Epidermal melanocyte (primary cell): ENCODE data around the gene ADGRD1.
"Not testable (repeated sequence)": the region's sequence is repeated elsewhere in the genome, so short reads cannot be mapped to it uniquely, and the experiment has no call there.

Experiments
- DNase-seq: peaks from one replicate; pipeline ENCODE4 v3.0.0; 2011; ENCODE audit warnings: low spot score; ENCODE audit not compliant: insufficient read length

Gene ADGRD1

DNA sequence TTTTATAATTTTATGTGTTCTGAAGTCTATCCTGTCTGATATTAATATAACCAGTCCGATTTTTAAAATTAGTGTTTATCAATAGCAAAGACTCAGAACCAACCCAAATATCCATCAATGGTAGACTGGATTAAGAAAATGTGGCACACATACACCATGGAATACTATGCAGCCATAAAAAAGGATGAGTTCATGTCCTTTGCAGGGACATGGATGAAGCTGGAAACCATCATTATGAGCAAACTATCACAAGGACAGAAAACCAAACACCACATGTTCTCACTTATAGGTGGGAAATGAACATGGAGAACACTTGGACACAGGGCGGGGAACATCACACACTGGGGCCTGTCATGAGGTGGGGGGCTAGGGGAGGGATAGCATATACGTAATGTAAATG, 16.2 kb upstream of the ADGRD1 start:
- DNase-seq, result not testable (repeated sequence)

DNA sequence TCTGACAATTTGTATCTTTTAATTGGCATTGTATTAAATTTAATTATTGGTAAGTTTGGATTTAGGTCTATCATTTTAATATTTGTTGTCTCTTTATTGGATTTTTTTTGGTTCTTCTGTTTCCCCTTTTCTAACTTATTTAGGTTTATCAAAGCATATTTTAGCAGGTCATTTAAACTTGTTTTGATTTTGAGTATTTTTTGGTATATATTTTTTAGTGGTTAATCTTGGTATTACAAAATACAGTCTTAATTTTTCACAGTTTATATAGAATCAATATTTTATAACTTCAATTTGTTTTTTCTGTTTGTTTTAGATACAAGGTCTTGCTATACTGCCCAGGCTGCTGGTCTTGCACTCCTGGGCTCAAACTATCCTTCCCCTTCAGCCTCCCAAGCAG, 15.5 kb upstream of the ADGRD1 start:
- no peak for DNase-seq

DNA sequence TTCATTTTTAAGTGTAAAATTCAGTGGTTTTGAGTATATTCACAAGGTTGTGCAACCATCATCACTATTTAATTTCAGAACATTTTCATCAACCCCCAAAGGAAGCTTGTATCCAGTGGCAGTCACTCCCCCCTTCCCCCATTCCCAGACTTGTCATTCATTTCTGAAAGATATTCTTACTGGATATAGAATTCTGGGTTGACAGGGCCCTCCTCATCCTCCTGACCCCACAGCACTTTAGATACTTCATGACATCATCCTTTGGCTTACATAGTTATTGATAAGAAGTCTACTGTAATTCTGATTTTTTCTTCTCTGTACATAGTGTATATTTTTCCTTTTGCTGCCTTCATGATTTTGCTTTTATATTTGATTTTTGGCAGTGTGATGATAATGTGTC, 8.8 kb upstream of the ADGRD1 start:
- no peak for DNase-seq

DNA sequence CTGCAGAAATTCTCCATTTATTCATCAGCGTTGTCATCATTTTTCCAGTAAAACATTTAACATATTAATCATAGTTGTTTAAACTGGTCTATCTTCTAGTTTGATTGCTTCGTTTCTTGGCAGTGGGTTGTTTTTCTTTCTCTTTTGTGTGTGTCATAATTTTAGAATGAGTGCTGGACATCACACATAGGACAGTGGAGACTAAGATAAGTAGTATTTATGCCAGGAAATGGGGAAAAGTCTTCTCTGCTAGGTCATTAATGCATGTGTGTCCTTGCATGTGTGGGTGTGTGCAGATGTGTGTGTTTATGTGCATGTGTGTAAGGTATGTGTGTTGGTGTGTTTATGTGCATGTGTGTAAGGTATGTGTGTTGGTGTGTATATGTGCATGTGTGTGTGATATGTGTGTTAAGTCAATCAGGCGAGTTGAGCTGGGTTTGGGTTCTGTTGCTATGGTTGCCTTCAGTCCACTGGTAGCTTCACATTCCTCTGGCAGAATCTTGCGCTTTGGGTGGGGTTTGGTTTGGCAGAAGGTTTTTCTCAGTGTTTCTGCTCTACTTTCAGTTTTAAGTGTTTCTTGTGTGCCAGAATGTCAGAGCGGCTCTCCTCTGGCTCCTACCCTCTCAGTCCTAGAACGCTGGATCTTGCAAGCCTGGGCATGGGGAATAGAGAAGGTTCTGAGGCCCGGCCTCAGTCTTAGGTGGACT, 7.8 kb upstream of the ADGRD1 start:
- no peak for DNase-seq

DNA sequence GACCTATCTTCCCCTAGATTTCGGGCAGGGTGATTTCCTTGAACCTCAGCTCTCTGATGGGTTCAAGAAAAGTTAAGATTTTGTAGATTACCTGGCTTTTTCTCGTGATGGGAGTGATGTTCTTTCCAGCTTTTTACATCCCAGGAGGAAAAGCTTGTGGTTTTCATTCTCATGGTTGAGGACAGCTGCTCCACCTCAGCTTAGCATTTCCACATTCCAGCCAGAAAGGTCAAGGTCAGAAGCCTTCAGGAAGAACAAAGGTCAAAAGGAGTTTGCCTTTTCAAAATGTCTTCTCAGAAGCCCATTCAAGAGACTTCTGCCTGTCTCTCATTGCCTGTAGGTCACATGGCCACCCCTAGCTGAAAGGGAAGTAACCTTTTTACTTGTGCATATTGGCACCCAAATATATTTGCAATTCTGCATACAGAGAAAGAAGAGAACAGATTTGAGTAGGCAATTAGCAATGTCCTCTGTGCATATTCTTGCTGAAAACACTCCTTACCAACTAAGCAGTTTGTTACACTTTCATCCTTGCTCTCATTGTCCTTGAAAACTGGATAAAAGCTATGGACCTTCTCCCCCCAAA, 6.6 kb upstream of the ADGRD1 start:
- DNase-seq, result no peak

DNA sequence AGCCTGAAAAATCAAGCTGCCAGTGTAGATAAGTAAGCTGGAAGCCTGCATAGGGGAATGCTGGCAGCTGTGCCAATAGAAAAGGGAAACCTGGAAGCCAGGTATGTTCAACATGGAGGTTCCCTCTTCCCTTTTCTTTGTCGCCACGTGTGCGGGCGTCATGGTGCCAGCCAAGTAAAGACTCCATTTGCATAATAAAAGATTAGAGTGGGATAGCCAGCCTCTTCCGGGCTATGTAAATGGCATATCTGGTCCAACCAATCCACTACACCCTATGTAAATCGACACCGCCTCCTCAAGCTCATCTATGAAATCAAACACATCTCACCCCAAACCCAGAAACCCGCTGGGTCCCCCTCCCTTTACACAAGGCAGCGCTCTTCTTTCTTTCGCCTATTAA, 5.6 kb upstream of the ADGRD1 start:
- DNase-seq, result no peak

DNA sequence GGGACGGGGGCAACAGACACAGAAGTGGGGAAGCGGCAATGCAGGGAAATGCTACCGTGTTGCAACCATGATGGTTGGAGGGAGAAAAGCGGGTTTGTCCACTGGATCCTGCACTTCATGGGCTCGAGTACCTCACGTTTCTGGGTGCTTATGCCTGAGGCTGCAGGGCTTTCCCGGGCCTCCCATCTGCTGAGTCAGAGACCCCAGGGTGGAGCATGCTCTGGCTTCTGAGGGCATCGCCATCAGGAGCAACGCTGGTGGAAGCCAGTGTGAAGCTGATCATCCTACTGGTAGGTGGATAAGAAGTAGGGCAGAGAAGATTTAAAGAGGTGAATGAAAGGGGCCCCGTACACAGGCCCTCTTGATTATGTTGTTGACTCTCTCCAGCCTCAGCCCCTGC, 5.0 kb upstream of the ADGRD1 start:
- DNase-seq, result no peak

DNA sequence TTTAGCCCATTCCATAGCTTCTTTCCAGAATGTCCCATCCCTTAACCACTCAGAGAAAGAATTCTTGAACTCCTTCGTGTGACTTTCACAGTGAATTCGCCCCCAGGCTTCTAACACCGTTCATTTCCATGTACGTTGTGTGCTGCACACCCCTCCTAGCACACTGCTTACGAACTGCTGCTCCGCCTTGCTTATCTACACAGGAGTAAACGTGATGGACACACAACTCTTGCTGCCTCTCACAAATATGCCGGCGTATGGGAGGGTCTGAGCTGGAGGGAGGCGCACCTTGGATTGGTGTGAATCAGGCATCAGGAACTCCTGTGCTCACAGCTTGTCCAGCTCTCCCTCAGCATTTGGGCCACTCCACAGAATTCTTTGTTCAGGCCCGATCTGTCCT, 3.9 kb upstream of the ADGRD1 start:
- DNase-seq, result no peak

DNA sequence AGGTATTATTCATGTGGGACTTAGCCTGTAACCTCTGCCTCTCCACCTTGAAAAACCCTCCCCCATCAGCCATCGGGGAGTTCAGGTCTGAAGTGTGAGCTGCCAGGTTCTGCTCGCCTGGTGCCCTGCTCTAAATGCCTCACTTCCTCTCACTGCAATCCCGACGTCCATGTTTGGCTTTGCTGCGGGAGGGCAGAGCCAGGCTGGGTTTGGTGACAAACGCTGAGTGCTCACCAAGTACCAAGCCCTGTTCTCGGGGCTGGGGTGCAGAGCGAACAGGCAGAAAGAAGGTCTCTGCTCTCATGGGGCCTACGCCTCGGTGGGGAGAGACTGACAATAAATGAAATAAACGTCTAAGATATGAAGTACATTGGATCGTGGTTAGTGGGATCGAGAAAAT, 2.1 kb upstream of the ADGRD1 start:
- DNase-seq, result no peak

DNA sequence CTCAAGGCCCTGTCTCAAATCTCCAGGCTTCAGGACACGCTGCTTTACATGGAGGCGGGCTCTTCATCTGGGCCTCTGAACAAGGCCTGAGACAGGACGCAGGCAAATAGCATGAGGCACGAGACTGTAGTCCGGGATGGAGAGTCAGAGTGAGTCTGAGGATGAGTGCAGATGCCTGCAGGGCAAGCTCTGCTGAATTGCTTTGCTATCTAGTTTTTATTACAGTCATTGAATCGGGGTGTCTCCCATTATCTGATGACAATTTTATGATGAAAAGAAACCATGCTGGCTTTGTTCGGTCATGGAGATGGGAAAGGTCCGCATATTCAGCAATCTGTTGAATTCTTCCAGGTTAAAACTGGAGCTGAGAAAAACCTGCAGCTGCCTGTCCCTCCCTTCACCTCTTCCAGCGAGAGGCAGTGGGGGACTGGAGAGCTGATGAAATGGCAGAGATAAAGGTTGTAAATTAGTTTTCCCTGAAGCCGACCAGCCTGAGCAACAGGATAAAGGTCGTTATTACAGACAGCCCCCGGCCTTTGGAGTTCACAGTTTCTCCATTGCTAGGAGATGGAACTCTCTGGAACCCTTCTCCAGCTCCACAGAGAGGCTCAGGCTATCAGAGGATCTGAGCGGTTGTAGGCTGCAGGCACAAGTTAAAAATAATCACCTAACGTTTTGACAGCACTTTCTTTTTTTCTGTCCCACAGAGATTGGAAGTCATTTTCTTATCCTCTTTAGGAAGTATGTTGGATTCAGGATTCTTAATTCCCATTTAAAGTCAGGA, 1.3 kb upstream of the ADGRD1 start:
- DNase-seq, result no peak

DNA sequence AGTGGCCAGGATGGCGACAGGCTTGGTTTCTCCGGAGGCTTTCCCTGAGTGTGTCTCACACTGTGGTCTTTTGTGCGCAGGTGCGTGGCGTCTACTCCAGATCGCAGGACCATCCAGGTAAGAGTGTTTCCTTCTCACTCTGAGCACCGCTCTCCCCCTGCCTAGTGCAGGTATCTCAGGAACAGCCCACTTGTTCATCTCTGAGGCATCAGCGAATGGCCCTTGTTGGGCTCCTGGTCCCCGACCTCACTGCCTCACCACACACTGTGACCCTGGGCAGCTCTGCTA, 781 bp downstream of the ADGRD1 start:
- DNase-seq, result no peak

DNA sequence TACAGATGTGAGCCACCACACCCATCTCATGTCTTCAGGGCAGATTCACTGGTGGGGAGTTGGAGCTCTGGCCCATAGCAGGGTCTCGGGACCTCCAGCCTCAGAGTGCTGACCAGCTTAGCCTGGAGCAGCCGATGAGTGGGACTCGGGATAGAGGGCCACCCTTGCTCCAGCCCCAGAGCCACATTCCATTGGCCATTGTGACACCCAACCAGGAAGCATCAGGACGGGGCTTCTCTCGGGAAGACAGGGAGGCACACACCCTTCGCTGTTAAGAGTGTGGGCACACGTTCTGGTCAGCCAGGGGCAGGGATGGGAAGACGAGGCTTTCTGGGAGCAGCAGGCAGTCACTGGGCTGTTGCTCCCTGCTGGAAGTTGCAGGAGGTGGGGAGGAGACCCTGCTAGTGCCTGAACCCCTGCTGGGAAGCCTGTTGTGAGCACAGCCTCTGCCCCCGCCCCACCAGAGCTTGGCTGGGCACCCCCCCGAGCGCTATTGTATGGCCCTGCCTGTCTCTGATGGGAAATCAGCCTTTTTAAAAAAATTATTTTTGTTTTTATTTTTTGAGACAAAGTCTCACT, 1.6 kb downstream of the ADGRD1 start:
- no peak for DNase-seq

DNA sequence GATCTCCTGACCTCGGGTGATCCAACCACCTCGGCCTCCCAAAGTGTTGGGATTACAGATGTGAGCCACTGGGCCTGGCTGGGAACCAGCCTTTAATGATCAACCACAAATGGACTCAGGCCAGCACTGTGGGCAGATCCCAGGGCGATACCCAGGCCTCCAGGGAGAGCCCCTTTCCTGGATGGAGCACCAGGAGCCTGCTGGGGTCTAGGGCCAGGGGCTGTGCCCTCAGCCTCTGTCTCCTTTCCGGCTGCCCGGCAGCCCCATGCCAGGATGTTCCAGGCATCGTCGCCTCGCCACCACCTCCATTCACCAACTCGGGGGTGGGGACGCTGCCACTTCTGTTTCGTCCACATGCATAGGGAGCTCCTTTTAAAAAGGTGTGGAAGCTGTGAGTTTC, 2.3 kb downstream of the ADGRD1 start:
- DNase-seq, result no peak

DNA sequence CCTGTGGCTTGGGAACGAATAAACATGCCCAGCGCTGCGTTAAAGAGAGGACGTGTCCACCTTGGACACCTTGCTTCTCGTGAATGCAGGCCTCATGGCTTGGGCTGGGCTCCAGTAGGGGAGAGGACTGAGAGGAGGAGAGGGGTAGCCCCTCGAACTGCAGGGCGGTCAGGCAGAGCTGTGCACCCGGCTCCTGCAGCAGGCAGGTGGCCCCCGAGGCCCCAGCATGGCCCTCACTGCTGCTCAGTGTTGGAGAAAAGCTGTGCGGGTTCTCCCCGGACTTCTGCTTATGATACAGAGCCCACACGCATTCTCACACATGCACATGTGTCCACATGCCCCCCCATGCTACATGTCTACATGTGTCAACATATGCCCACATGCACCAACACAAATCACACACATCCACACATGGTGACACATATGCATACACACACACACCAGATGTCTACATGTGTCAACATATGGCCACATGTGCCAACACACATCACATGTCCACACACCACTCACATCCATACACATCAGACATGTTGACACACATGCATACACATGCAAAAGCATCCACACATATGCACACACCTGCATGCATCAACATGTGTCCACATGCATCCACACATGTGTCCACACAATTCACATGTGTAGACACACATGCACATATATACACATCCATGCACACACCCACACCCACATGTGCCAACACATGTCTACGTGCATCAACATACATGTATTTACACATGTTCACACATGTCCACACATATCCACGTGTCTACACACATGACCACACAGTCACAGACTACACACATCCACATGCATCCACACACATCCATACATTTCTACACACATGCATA, 3.0 kb downstream of the ADGRD1 start:
- no peak for DNase-seq

DNA sequence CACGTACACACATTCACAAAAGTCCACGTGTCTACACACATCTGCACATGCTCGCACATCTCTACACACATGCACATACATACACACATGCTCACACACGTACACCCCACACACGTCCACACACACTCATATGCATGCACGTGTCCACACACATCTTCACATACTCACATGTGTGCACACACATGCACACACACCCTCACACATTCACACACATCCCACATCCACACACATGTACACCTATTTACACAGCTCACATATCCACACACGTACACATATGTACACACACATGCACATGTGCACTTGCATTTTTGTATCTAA, 3.6 kb downstream of the ADGRD1 start:
- DNase-seq, result no peak

DNA sequence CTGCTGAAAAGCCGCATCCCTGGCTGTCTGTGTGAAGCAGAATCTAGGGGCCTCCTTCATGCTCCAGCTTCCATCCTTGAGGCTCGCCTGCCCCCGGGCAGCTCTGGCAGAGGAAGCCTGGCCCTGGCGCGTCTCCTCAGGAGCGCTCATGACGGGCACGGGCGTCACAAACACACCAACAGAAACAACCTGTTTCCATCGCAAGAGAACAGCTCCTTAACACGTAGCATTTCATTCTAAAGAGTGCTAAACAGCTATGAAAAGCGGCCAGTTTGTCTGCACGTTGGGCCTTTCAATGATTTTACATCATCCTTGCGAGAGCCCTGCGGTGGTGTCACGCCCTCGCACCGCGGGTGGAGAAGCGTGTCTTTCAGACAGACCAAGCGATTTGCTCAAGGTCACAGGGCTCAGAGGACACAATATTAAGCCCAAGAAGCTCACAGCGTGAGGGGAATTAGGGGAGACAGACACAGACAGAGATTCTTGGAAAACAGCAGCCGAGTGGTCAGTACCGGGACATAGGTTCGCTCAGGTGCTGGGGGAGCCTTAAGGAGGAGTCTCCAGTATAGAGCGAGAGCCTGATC, 4.9 kb downstream of the ADGRD1 start:
- no peak for DNase-seq

DNA sequence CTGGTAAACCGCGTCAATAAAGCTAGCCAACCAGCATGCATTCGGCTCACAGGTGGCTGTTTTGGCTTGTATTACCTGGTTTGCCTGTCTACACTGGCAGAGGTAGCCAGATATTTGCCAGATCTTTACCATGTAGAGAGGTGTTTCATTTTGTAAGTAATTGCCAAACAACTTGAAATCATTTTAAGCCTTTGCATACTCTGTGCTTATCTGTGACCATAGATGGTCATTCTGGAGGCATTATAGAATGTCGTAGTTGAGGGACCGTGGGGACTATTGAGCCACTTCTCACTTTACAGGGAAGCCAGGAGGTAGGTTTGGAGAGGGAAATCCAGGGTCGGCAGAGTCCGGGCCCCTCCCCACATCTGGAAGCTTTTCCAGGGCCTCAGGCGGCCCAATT, 5.9 kb downstream of the ADGRD1 start:
- no peak for DNase-seq

DNA sequence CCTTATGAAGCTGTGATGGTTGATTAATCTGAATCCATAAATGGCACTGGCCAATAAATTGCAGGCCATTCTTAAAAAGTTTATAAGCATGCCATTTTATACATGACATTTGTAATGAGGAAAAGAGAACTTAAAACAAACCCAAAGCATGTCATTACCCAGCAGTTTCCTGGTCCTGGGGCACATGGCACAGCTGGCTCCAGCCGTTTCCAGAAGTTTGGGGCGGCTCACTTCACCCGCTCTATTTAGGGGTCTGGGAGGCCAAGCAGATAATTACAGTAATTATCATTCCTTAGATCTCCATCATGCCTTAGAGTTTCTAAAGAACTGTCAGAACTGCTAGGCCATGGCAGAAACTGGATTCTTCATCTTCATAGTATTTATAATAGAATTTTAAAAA, 6.4 kb downstream of the ADGRD1 start:
- DNase-seq, result no peak

DNA sequence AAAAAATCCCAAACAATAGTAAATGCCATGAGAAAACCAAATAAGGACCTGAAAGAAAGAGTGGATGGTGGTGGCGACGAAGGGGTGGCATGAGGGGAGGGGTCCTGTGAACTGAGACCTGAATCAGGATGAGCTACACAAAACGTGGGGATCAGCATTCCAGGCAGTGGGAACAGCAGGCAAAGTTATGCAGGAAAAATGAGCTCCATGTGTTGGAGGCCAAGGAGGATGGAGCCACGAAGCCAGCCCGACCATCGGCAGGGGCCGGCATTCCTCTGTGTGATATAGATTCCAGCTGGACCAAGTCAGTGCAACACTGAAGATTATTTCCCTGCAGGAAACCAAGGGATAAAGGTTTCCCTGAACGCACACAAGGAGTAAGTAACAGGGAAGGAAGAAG, 7.1 kb downstream of the ADGRD1 start:
- no peak for DNase-seq

DNA sequence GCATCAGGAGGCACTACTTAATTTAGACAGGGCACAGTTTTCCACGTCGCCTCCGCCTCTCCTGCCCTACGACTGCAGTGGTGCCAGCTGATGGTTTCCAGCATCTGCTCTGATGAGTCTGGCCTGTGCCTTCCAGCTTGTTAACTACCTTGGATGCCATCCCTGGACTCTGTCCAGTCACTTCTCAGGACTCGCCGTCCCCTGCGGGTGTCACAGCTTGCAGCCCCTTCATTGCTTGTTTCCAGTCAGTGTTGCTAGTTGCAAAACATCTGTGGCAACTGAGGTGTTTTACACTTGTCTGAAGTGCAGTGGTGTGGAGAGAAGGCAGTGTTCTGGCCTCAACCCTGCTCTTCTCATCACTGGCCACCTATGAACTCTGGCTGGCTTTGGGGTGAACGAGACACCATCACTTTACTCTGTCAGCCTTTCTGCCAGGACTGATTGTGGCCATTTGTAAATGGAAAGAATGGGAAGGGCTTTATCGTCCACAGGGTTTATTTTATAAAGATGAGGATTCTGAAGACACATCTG, 8.3 kb downstream of the ADGRD1 start:
- no peak for DNase-seq

DNA sequence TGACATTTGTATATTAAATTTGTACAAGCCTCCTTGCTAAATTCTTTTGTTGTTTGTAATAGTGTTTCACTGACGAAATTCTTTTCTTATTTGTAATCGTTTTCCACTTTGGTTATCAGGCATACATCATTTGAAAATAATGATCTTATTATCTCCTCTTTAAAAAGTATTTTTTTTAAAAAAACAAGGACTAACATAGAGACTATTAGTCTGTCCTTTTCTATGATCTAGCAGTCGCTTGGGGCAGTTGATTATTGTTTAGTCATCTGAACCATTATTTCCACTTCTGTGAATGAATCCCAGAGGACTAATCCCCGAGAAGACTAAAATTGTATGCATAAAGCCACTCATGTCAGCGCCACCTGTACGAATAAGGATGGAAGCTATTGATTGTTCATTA, 11.5 kb downstream of the ADGRD1 start:
- no peak for DNase-seq
